ENCODE measurements around the gene PRELID1. TPM values are rescaled to one million over a fixed set of nuclear protein-coding genes. Genes with fewer than 3 reads are reported as not detected.
"Not testable (repeated sequence)": the region's sequence is repeated elsewhere in the genome, so short reads cannot be mapped to it uniquely, and the experiment has no call there.

The PRELID1 gene
- total RNA-seq, 1 donor, result 74.1 TPM

DNA sequence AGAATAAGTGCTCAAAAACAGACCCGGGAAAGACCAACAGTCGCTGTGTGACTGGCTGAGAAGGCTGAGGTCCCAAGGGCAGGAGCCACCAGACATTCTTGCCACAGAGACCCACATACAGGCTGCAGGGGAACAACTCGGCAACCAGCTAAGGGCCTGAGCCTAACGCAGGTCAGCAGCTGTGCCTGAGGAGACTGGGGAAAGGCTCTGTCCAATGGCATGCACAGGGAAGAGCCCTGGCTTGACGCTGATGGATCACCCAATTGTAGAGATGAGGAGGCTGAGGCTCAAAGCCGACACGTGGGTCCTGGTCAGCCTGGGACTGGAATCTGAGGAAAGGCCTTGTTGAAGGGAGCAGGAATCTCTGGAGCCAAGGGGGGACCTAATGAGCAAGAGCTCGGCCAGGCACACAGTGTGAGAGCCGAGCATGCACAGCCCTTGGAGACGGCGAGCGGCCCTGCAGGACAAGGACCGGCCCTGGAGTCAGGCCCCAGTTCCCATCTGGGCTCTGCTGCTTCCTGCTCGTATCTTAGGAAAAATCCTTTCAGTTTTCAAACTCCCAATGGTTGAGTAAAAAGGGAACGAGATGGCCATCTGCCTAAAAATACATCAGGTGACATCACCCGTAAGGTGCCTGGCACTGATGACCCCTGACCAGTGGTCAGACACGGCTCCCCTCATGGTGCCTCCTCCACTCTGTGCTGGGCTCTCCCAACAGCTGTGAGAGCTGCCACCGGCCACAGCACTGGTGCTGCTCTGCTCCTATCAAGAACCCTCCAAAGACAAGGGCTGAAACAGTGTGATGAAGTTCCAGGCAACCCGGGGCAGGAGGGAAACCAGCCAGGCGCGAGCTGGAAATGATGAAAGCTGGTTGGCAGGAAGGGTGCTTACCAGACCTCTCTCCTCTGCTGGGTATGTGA, 31.4 kb downstream of the PRELID1 start:
- H3K4me3 ChIP-seq (ENCODE audit: low read length), result no peak overlapping the region
- H3K4me1 ChIP-seq (ENCODE audit: insufficient read depth, low read length), result peaks cover 38% of the 10 kb centered on the region
- H3K27me3 ChIP-seq (ENCODE audit: insufficient read depth, low read length), result no peaks in the 10 kb centered on the region
- no peaks in the 10 kb centered on the region for H3K9me3 ChIP-seq (ENCODE audit: low read depth, low read length)

GRCh38 chr5:177335701-177336065, 32.1 kb downstream of the PRELID1 start:
- no peak overlapping the region for H3K4me3 ChIP-seq (ENCODE audit: low read length)
- H3K9me3 ChIP-seq (ENCODE audit: low read depth, low read length), result no peaks in the 10 kb centered on the region
- H3K27me3 ChIP-seq (ENCODE audit: insufficient read depth, low read length), result no peaks in the 10 kb centered on the region
- peaks cover 36% of the 10 kb centered on the region for H3K4me1 ChIP-seq (ENCODE audit: insufficient read depth, low read length)

DNA sequence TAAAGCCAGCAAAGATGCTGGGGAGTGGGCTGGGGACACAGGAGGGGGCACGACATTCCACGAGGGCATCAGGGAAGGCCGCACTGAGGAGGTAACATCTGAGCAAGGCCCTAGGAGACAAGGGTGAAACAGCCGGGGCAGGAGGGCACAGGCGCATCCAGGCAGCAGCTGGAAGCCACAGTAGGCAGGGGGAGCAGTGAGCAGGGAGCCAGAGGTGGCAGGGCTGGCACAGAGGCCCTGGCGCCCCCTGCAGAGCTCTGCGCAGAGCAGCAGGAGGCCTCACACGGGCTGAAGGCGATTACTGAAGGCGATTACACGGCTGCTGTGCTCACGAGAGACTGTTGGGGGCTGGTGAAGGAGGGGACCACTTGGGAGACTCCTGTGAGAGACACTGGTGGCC, 32.5 kb downstream of the PRELID1 start:
- peaks cover 32% of the 10 kb centered on the region for H3K4me1 ChIP-seq (ENCODE audit: insufficient read depth, low read length)
- H3K9me3 ChIP-seq (ENCODE audit: low read depth, low read length), result no peaks in the 10 kb centered on the region
- H3K27me3 ChIP-seq (ENCODE audit: insufficient read depth, low read length), result no peaks in the 10 kb centered on the region
- H3K4me3 ChIP-seq (ENCODE audit: low read length), result no peak overlapping the region

DNA sequence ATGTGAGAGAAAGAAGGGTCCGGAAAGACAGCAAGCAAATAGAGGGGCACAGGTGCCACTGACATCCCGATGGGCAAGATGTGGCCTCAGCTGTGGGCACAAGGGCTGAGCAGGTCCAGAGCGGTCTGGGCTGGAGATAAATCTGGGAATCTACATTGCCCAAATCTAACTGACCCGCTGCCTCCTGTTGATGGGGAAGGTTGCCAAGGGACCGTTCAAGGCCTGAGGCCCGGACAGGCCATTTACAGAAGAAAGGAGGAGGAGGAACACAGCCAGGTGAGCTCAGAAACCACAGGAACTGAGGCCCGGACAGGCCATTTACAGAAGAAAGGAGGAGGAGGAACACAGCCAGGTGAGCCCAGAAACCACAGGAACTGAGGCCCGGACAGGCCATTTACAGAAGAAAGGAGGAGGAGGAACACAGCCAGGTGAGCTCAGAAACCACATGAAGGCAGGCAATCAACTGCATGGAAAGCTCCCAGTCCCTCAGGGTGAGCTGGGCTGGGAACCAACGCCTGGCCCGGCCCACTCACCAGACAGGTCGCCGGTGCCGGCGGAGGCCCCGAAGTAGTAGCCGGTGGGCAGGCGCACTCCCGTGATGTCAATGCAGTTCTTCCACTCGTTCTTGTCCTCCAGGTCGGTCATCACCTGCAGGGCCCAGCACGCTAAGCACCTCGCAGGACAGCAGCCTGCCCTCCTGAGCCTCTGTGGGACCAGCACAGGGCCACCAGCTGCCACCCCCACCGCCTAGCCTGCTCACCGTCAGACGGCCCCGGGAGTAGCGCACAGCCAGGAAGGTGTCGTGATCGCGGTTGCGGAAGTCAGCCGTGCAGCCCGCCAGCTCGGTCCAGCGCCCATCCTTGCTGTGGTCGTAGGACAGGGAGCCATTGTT, 33.2 kb downstream of the PRELID1 start:
- H3K4me1 ChIP-seq (ENCODE audit: insufficient read depth, low read length), result peaks cover 25% of the 10 kb centered on the region
- H3K9me3 ChIP-seq (ENCODE audit: low read depth, low read length), result no peaks in the 10 kb centered on the region
- H3K4me3 ChIP-seq (ENCODE audit: low read length), result no peak overlapping the region

DNA sequence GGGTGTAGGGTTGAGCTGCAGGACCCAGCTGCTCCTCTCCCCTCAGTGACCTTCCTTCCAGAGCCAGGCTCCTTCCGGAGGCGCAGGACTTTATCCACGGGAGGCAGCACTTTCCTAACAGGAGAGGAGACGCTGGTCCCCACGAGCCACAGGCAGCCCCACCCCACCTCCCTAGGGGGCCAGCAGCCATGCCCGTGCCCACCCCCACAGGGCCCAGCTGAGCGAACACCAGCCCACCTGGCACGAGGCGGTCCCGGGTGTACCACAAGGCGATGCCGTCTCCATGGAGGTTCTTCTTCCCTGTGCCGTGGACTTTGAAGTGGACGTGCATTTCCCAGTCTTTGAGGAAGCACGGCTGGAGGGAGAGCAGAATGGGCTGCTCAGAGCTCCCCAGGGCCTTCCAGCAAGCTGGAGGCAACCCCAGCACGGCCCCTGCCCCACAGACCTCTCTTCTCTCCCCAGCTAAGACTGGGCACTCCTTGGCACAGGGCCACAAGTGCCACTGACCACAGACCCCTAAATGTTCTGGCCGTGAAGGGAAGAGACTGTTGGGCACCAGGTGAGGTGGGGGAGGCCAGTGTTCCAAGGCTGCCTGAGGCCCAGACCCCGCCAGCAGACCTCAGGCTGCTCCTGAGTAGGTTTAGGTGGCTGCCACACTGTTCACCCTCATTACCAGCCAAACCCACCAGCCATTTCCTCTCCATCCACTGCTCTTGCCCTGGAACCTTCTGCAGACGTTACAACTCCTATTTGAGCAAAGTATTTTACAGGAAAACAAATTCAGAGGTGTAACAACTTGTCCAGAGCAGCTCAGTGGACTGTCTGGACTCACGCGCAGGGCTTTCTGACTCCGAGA, 34.9 kb downstream of the PRELID1 start:
- no peak overlapping the region for H3K4me3 ChIP-seq (ENCODE audit: low read length)
- H3K9me3 ChIP-seq (ENCODE audit: low read depth, low read length), result no peaks in the 10 kb centered on the region
- no peaks in the 10 kb centered on the region for H3K27me3 ChIP-seq (ENCODE audit: insufficient read depth, low read length)
- peaks cover 17% of the 10 kb centered on the region for H3K4me1 ChIP-seq (ENCODE audit: insufficient read depth, low read length)

More for the DNA sequence above, 33.2 kb downstream of the PRELID1 start:
- no peaks in the 10 kb centered on the region for H3K27me3 ChIP-seq (ENCODE audit: insufficient read depth, low read length)

DNA sequence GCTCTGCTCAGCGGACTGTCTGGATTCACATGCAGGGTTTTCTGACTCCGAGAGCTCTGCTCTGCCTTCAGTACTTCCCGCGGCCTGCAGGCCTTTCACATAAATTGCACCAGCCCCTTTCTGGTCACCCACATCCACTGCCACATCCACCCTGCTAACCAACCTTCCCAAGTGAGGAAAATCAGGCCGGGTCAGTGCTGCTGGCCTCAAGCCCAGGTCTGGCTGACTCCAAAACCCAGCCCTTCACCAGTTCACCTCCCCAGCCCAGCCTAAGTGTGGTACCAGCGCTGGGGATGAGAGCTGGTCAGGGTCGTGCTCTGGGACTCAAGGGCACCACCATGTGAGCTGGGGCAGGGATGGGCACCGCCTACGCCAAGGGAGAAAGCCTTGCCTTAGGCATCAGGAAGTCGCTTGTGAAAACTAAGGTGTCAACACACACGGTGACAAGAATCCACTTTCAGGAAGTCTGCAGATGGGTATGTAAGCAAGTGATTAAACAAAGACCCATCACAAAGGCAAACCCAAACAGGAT, 35.6 kb downstream of the PRELID1 start:
- Histone ChIP-seq H3K4me3 (ENCODE audit: low read length) (no peak overlapping the region), H3K27me3 (ENCODE audit: insufficient read depth, low read length) (no peaks in the 10 kb centered on the region), H3K9me3 (ENCODE audit: low read depth, low read length) (no peaks in the 10 kb centered on the region), H3K4me1 (ENCODE audit: insufficient read depth, low read length) (peaks cover 17% of the 10 kb centered on the region)

- not testable (repeated sequence) for H3K9me3 ChIP-seq (ENCODE audit: low read depth, low read length); H3K27me3 ChIP-seq (ENCODE audit: insufficient read depth, low read length); H3K4me3 ChIP-seq (ENCODE audit: low read length)
- peaks cover 29% of the 10 kb centered on the region for H3K4me1 ChIP-seq (ENCODE audit: insufficient read depth, low read length)
Observed at GRCh38 chr5:177343000-177343399, 39.4 kb downstream of the PRELID1 start.

GRCh38 chr5:177343777-177344176, 40.2 kb downstream of the PRELID1 start:
- H3K4me3 ChIP-seq (ENCODE audit: low read length), result no peak overlapping the region
- peaks cover 29% of the 10 kb centered on the region for H3K4me1 ChIP-seq (ENCODE audit: insufficient read depth, low read length)
- no peaks in the 10 kb centered on the region for H3K27me3 ChIP-seq (ENCODE audit: insufficient read depth, low read length)
- no peaks in the 10 kb centered on the region for H3K9me3 ChIP-seq (ENCODE audit: low read depth, low read length)

- H3K4me3 ChIP-seq (ENCODE audit: low read length), result no peak overlapping the region
- H3K9me3 ChIP-seq (ENCODE audit: low read depth, low read length), result no peaks in the 10 kb centered on the region
- H3K27me3 ChIP-seq (ENCODE audit: insufficient read depth, low read length), result no peaks in the 10 kb centered on the region
- peaks cover 29% of the 10 kb centered on the region for H3K4me1 ChIP-seq (ENCODE audit: insufficient read depth, low read length)
Observed at GRCh38 chr5:177344891-177345290, 41.3 kb downstream of the PRELID1 start.

GRCh38 chr5:177346820-177347219, 43.2 kb downstream of the PRELID1 start:
- H3K9me3 ChIP-seq (ENCODE audit: low read depth, low read length), result no peaks in the 10 kb centered on the region
- H3K4me1 ChIP-seq (ENCODE audit: insufficient read depth, low read length), result peaks cover 42% of the 10 kb centered on the region
- no peak overlapping the region for H3K4me3 ChIP-seq (ENCODE audit: low read length)
- H3K27me3 ChIP-seq (ENCODE audit: insufficient read depth, low read length), result no peaks in the 10 kb centered on the region

GRCh38 chr5:177347699-177348098, 44.1 kb downstream of the PRELID1 start:
- no peaks in the 10 kb centered on the region for H3K27me3 ChIP-seq (ENCODE audit: insufficient read depth, low read length)
- H3K4me3 ChIP-seq (ENCODE audit: low read length), result no peak overlapping the region
- no peaks in the 10 kb centered on the region for H3K9me3 ChIP-seq (ENCODE audit: low read depth, low read length)
- peaks cover 51% of the 10 kb centered on the region for H3K4me1 ChIP-seq (ENCODE audit: insufficient read depth, low read length)

- no peaks in the 10 kb centered on the region for H3K27me3 ChIP-seq (ENCODE audit: insufficient read depth, low read length)
- peaks cover 65% of the 10 kb centered on the region for H3K4me1 ChIP-seq (ENCODE audit: insufficient read depth, low read length)
- no peak overlapping the region for H3K4me3 ChIP-seq (ENCODE audit: low read length)
- no peaks in the 10 kb centered on the region for H3K9me3 ChIP-seq (ENCODE audit: low read depth, low read length)
Observed at GRCh38 chr5:177349362-177349647, 45.7 kb downstream of the PRELID1 start.

DNA sequence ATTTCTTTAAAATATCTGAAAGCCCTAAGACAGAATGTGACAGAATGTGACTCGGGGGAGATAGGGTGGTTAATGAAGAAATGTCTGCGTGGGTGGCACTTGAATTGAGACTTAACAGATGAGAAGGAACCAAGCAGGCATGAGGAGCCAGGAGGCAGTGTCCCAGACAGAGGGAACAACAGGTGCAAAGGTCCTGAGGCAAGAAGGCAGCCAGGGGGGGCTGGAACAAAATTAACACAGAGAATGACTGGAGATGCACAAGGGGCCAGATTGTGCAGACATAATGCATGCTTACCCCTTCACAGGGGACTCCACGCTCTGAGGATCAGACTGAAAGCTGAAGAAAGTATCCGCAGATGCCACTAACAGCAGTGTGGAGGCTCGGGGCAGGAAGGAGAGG, 46.2 kb downstream of the PRELID1 start:
- H3K27me3 ChIP-seq (ENCODE audit: insufficient read depth, low read length), result no peaks in the 10 kb centered on the region
- peaks cover 70% of the 10 kb centered on the region for H3K4me1 ChIP-seq (ENCODE audit: insufficient read depth, low read length)
- no peak overlapping the region for H3K4me3 ChIP-seq (ENCODE audit: low read length)
- no peaks in the 10 kb centered on the region for H3K9me3 ChIP-seq (ENCODE audit: low read depth, low read length)

- Histone ChIP-seq H3K4me3 (ENCODE audit: low read length) (peak overlapping the region; percentile 66), H3K27me3 (ENCODE audit: insufficient read depth, low read length) (no peaks in the 10 kb centered on the region), H3K4me1 (ENCODE audit: insufficient read depth, low read length) (peaks cover 81% of the 10 kb centered on the region), H3K9me3 (ENCODE audit: low read depth, low read length) (no peaks in the 10 kb centered on the region)
Observed at GRCh38 chr5:177350776-177351391, 47.3 kb downstream of the PRELID1 start.

Measured in mononuclear cell (primary cell).